HEK293 (cell line): ENCODE measurements around the gene DYNLL1.

ENCODE experiments used
- CTCF ChIA-PET: fragments of 350-600 bp; formaldehyde crosslinking; extraction: SDS; loops from one replicate; lab custom pipeline; 2021; ENCODE audit warnings: antibody characterized with exemption; lab: Yijun Ruan, JAX
- POLR2A ChIA-PET: fragments of 300-600 bp; formaldehyde crosslinking; extraction: SDS; loops from one replicate; lab custom pipeline; 2020; ENCODE audit warnings: antibody characterized with exemption, inconsistent platforms; lab: Yijun Ruan, JAX
- H3K27ac ChIP-seq: fragments of 200-500 bp; sonication (Bioruptor generic); 2 replicates; pipeline ENCODE4 v1.5.1; 2014; ENCODE audit warnings: low read depth, low read length, control low read depth, inconsistent platforms; ENCODE audit errors: extremely low read depth
- H3K36me3 ChIP-seq, 2 experiments: fragments of 200-500 bp in 1 of 2; sonication (Bioruptor generic) in 1 of 2; 1 replicate in 1 of 2; 2 replicates in 1 of 2; pipeline ENCODE4 v1.5.1; 2014 to 2017; ENCODE audit warnings: inconsistent platforms in 2 of 2, low read length in 2 of 2; ENCODE audit not compliant: control insufficient read depth in 2 of 2, insufficient read depth in 1 of 2
- H3K4me1 ChIP-seq: fragments of 200-500 bp; sonication (Bioruptor generic); 2 replicates; pipeline ENCODE4 v1.5.1; 2014; ENCODE audit warnings: mild to moderate bottlenecking, low read length, inconsistent platforms; ENCODE audit not compliant: control insufficient read depth, insufficient read depth
- H3K4me3 ChIP-seq: 2 replicates; pipeline ENCODE4 v1.5.1; 2011; ENCODE audit warnings: low read depth, mild to moderate bottlenecking, control low read depth, low read length, moderate library complexity
- H3K9me3 ChIP-seq: fragments of 200-500 bp; sonication (Bioruptor generic); 2 replicates; pipeline ENCODE4 v1.5.1; 2014; ENCODE audit warnings: low read depth, low read length, inconsistent platforms; ENCODE audit not compliant: control insufficient read depth, insufficient read depth
- BCL6B ChIP-seq: fragments of 450-650 bp; formaldehyde crosslinking; IDR thresholded peaks from 2 replicates; pipeline ENCODE4 v1.5.1; 2017; ENCODE audit warnings: missing biosample characterization, missing genetic modification characterization
- GLIS1 ChIP-seq: fragments of 450-650 bp; formaldehyde crosslinking; IDR thresholded peaks from 2 replicates; pipeline ENCODE4 v1.5.1; 2016; ENCODE audit warnings: missing biosample characterization, missing genetic modification characterization
- IKZF3 ChIP-seq: fragments of 450-650 bp; IDR thresholded peaks from 2 replicates; pipeline ENCODE4 v1.5.0; 2018; ENCODE audit warnings: missing biosample characterization, mild to moderate bottlenecking, missing genetic modification characterization, moderate library complexity
- KLF1 ChIP-seq: fragments of 450-650 bp; formaldehyde crosslinking; IDR thresholded peaks from 2 replicates; pipeline ENCODE4 v1.5.1; 2016; ENCODE audit warnings: missing biosample characterization, missing genetic modification characterization
- PBX3 ChIP-seq: sonication (generic); formaldehyde crosslinking; IDR thresholded peaks from 2 replicates; pipeline ENCODE4 v1.8.1; 2022; ENCODE audit warnings: mild to moderate bottlenecking, moderate library complexity, missing genetic modification reagents
- PRDM1 ChIP-seq: fragments of 450-650 bp; formaldehyde crosslinking; IDR thresholded peaks from 2 replicates; pipeline ENCODE4; 2016; ENCODE audit warnings: missing biosample characterization, missing genetic modification characterization
- PRDM10 ChIP-seq: fragments of 450-650 bp; formaldehyde crosslinking; IDR thresholded peaks from 2 replicates; pipeline ENCODE4 v1.5.1; 2016; ENCODE audit warnings: missing biosample characterization, missing genetic modification characterization
- SP2 ChIP-seq: fragments of 450-650 bp; formaldehyde crosslinking; IDR thresholded peaks from 2 replicates; pipeline ENCODE4 v1.5.1; 2016; ENCODE audit warnings: missing biosample characterization, missing genetic modification characterization
- SP3 ChIP-seq: fragments of 450-650 bp; formaldehyde crosslinking; IDR thresholded peaks from 2 replicates; pipeline ENCODE4 v1.5.1; 2016; ENCODE audit warnings: missing biosample characterization, missing genetic modification characterization
- SP7 ChIP-seq: fragments of 450-650 bp; formaldehyde crosslinking; IDR thresholded peaks from 2 replicates; pipeline ENCODE4 v1.5.1; 2016; ENCODE audit warnings: missing biosample characterization, missing genetic modification characterization
- ZBTB17 ChIP-seq: fragments of 450-650 bp; formaldehyde crosslinking; IDR thresholded peaks from 2 replicates; pipeline ENCODE4 v1.5.1; 2016; ENCODE audit warnings: missing biosample characterization, missing genetic modification characterization
- ZBTB20 ChIP-seq: fragments of 450-650 bp; formaldehyde crosslinking; IDR thresholded peaks from 2 replicates; pipeline ENCODE4 v1.5.1; 2016; ENCODE audit warnings: missing biosample characterization, missing genetic modification characterization
- ZBTB44 ChIP-seq: fragments of 450-650 bp; IDR thresholded peaks from 2 replicates; pipeline ENCODE4 v1.5.1; 2018; ENCODE audit warnings: missing biosample characterization, mild to moderate bottlenecking, missing genetic modification characterization
- ZBTB6 ChIP-seq: fragments of 450-650 bp; formaldehyde crosslinking; IDR thresholded peaks from 2 replicates; pipeline ENCODE4 v1.5.1; 2017; ENCODE audit warnings: missing biosample characterization, missing genetic modification characterization
- ZIC2 ChIP-seq: fragments of 450-650 bp; formaldehyde crosslinking; IDR thresholded peaks from 2 replicates; pipeline ENCODE4 v1.5.1; 2016; ENCODE audit warnings: missing biosample characterization, missing genetic modification characterization
- ZNF175 ChIP-seq: fragments of 450-650 bp; formaldehyde crosslinking; IDR thresholded peaks from 2 replicates; pipeline ENCODE4 v1.5.1; 2016; ENCODE audit warnings: missing biosample characterization, missing genetic modification characterization
- ZNF274 ChIP-seq, 2 experiments: fragments of 200-500 bp in 1 of 2; fragments of 450-650 bp in 1 of 2; sonication (Bioruptor generic) in 1 of 2; formaldehyde crosslinking in 1 of 2; IDR thresholded peaks; 2 replicates each; pipeline versions ENCODE4 v1.5.1 to v1.6.1; 2014 to 2016; ENCODE audit warnings: borderline replicate concordance in 1 of 2, inconsistent platforms in 1 of 2, low read length in 1 of 2, missing biosample characterization in 1 of 2, missing genetic modification characterization in 1 of 2
- ZNF335 ChIP-seq: fragments of 450-650 bp; formaldehyde crosslinking; conservative IDR thresholded peaks from 2 replicates; pipeline ENCODE4 v1.5.1; 2016; ENCODE audit warnings: missing biosample characterization, missing genetic modification characterization
- ZNF362 ChIP-seq: fragments of 450-650 bp; formaldehyde crosslinking; IDR thresholded peaks from 2 replicates; pipeline ENCODE4 v1.5.1; 2016; ENCODE audit warnings: missing biosample characterization, missing genetic modification characterization
- ZNF366 ChIP-seq: fragments of 450-650 bp; formaldehyde crosslinking; conservative IDR thresholded peaks from 2 replicates; pipeline ENCODE4 v1.5.1; 2016; ENCODE audit warnings: missing biosample characterization, missing genetic modification characterization
- ZNF596 ChIP-seq: fragments of 450-650 bp; IDR thresholded peaks from 2 replicates; pipeline ENCODE4 v1.5.0; 2018; ENCODE audit warnings: missing biosample characterization, mild to moderate bottlenecking, missing genetic modification characterization, moderate library complexity
- ZNF600 ChIP-seq: fragments of 450-650 bp; formaldehyde crosslinking; IDR thresholded peaks from 2 replicates; pipeline ENCODE4 v1.5.1; 2016; ENCODE audit warnings: missing biosample characterization, missing genetic modification characterization
- ZNF629 ChIP-seq: fragments of 450-650 bp; formaldehyde crosslinking; IDR thresholded peaks from 2 replicates; pipeline ENCODE4 v1.5.1; 2017; ENCODE audit warnings: missing biosample characterization, missing genetic modification characterization
- ZNF660 ChIP-seq: fragments of 450-650 bp; IDR thresholded peaks from 2 replicates; pipeline ENCODE4 v1.5.1; 2018; ENCODE audit warnings: missing biosample characterization, mild to moderate bottlenecking, missing genetic modification characterization
- ZSCAN23 ChIP-seq: fragments of 450-650 bp; formaldehyde crosslinking; IDR thresholded peaks from 2 replicates; pipeline ENCODE4 v1.5.1; 2016; ENCODE audit warnings: missing biosample characterization, missing genetic modification characterization
- ZXDB ChIP-seq: fragments of 450-650 bp; formaldehyde crosslinking; IDR thresholded peaks from 2 replicates; pipeline ENCODE4 v1.5.1; 2016; ENCODE audit warnings: missing biosample characterization, missing genetic modification characterization

Gene DYNLL1

GRCh38 chr12:120474616-120474960 lies 21.3 kb upstream of the DYNLL1 start:
- peaks cover 8% of the 10 kb centered on the region; the same call in 1 of the 2 replicates for H3K4me1 ChIP-seq
- H3K27ac ChIP-seq = no peak overlapping the region
- CTCF ChIA-PET = interaction anchor here (0.6 to 2.3 kb wide), 6 partner anchors 10 to 160 kb away, joined by 3 to 8 read pairs (median 3); no protein-coding TSS in a partner anchor

More at GRCh38 chr12:120474616-120474960, 21.3 kb upstream of the DYNLL1 start:
- TF ChIP-seq IKZF3 (tag by site-specific recombination) = 0 out of 2 replicates have a peak, but pooled peaks have one; percentile 36
- TF ChIP-seq SP7 = 0 out of 2 replicates have a peak, but pooled peaks have one; percentile 40
- no peak for TF ChIP-seq ZNF596 (tag by site-specific recombination)
- no peak for TF ChIP-seq ZNF175 (tag by site-specific recombination)
- TF ChIP-seq ZBTB6 = peak; percentile 8; the same call in 1 of the 2 replicates
- 0 out of 2 replicates have a peak, but pooled peaks have one; percentile 8 for TF ChIP-seq ZNF362
- TF ChIP-seq ZBTB17 (tag by site-specific recombination) = peak; percentile 94
- TF ChIP-seq ZSCAN23 (tag by site-specific recombination) = no peak
- peak; percentile 73 for TF ChIP-seq GLIS1 (tag by site-specific recombination)
- TF ChIP-seq ZNF335 (tag by site-specific recombination) = peak; percentile 66; the same call in 1 of the 2 replicates
- no peak for TF ChIP-seq KLF1 (tag by site-specific recombination)
- no peak for TF ChIP-seq ZBTB44 (tag by site-specific recombination)
- no peak for TF ChIP-seq ZNF274 (IDR thresholded peaks at IDR 0.05; ENCODE audit: low read length)
- TF ChIP-seq ZNF274 (tag by site-specific recombination; IDR thresholded peaks at IDR 0.05; ENCODE audit: borderline replicate concordance) = no peak
- 0 out of 2 replicates have a peak, but pooled peaks have one; percentile 18 for TF ChIP-seq ZNF366 (tag by site-specific recombination)
- TF ChIP-seq SP2 (tag by site-specific recombination) = peak; percentile 53
- peak; percentile 52 for TF ChIP-seq ZNF629 (tag by site-specific recombination)
- TF ChIP-seq SP3 (tag by site-specific recombination) = peak; percentile 39; the same call in 1 of the 2 replicates
- TF ChIP-seq ZBTB20 (tag by site-specific recombination) = peak; percentile 23; the same call in 1 of the 2 replicates
- TF ChIP-seq BCL6B (tag by site-specific recombination) = no peak
- peak; percentile 80 for TF ChIP-seq PRDM10 (tag by site-specific recombination)
- peak; percentile 31; the same call in 1 of the 2 replicates for TF ChIP-seq ZIC2 (tag by site-specific recombination)
- peak; percentile 87 for TF ChIP-seq PRDM1 (tag by site-specific recombination)
- peak; percentile 18; the same call in 1 of the 2 replicates for TF ChIP-seq ZNF660
- TF ChIP-seq PBX3 = no peak
- peak; percentile 67 for TF ChIP-seq ZNF600 (tag by site-specific recombination)
- no peak for TF ChIP-seq ZXDB
- TF ChIP-seq, all 188 proteins: peak for 17
- Histone ChIP-seq H3K4me3 (no peak overlapping the region), H3K9me3 (no peaks in the 10 kb centered on the region), H3K36me3 (no peaks in the 10 kb centered on the region; a peak in 1 of 3 replicates)
- POLR2A ChIA-PET = interaction anchor here (0.8 to 1.9 kb wide), 9 partner anchors 9 to 107 kb away, joined by 3 to 22 read pairs (median 3); partner anchors contain the start of genes COQ5, DYNLL1 and POP5
